OCI-LY1 (cell line): ENCODE measurements around the gene IRF4.

Experiments
- H2AFZ ChIP-seq: fragments of 200-600 bp; sonication (generic), shearing (Covaris generic); 2 replicates; pipeline ENCODE4 v1.6.0; 2014; ENCODE audit warnings: antibody characterized with exemption, mild to moderate bottlenecking, low read length
- H3F3A ChIP-seq: fragments of 200-600 bp; sonication (generic), shearing (Covaris generic); 2 replicates; pipeline ENCODE4 v1.6.0; 2014; ENCODE audit warnings: mild to moderate bottlenecking, antibody characterized with exemption, low read length, moderate library complexity; ENCODE audit not compliant: insufficient read depth
- H3K27ac ChIP-seq: fragments of 200-600 bp; sonication (generic); 2 replicates; pipeline ENCODE4 v1.5.1; 2014; ENCODE audit warnings: low read length, mixed run types, mild to moderate bottlenecking, low read depth; ENCODE audit not compliant: poor library complexity, severe bottlenecking
- H3K27me3 ChIP-seq: fragments of 200-600 bp; sonication (generic); 2 replicates; pipeline ENCODE4 v1.6.0; 2014; ENCODE audit warnings: antibody characterized with exemption, mild to moderate bottlenecking, low read length, moderate library complexity; ENCODE audit not compliant: insufficient read depth
- H3K36me3 ChIP-seq: fragments of 200-600 bp; sonication (generic); 2 replicates; pipeline ENCODE4 v1.6.1; 2014; ENCODE audit warnings: mild to moderate bottlenecking, antibody characterized with exemption, low read length, moderate library complexity, mixed read lengths; ENCODE audit not compliant: insufficient read depth
- H3K4me1 ChIP-seq: fragments of 200-600 bp; sonication (generic); 2 replicates; pipeline ENCODE4 v1.5.1; 2014; ENCODE audit warnings: mild to moderate bottlenecking, low read length, moderate library complexity; ENCODE audit not compliant: insufficient read depth, severe bottlenecking
- H3K4me2 ChIP-seq: fragments of 200-600 bp; sonication (generic), shearing (Covaris generic); 2 replicates; pipeline ENCODE4 v1.6.1; 2014; ENCODE audit warnings: low read length
- H3K4me3 ChIP-seq: fragments of 200-600 bp; sonication (generic); 2 replicates; pipeline ENCODE4 v1.5.1; 2014; ENCODE audit warnings: low read length, low read depth, mild to moderate bottlenecking, mixed read lengths; ENCODE audit not compliant: poor library complexity, severe bottlenecking
- H3K79me2 ChIP-seq: fragments of 200-600 bp; shearing (Covaris generic); 2 replicates; pipeline ENCODE4 v1.6.1; 2016; ENCODE audit warnings: mixed run types, low read length, mixed read lengths; ENCODE audit not compliant: insufficient read depth
- H3K9ac ChIP-seq: fragments of 200-600 bp; sonication (generic), shearing (Covaris generic); 2 replicates; pipeline ENCODE4 v1.6.1; 2014; ENCODE audit warnings: mild to moderate bottlenecking, low read length, mixed read lengths
- H3K9me2 ChIP-seq: fragments of 200-600 bp; sonication (generic), shearing (Covaris generic); 2 replicates; pipeline ENCODE4 v1.6.1; 2014; ENCODE audit warnings: low read depth, mild to moderate bottlenecking, low read length, mixed read lengths
- H3K9me3 ChIP-seq: fragments of 200-600 bp; shearing (Covaris generic); 2 replicates; pipeline ENCODE4 v1.6.1; 2014; ENCODE audit warnings: low read length, mixed read lengths
- H4K20me1 ChIP-seq: fragments of 200-600 bp; sonication (generic), shearing (Covaris generic); 2 replicates; pipeline ENCODE4 v1.6.0; 2016; ENCODE audit warnings: mild to moderate bottlenecking, low read length; ENCODE audit not compliant: insufficient read depth
- EZH2 ChIP-seq: fragments of 200-600 bp; sonication (generic), shearing (Covaris generic); IDR thresholded peaks from 2 replicates; pipeline ENCODE4 v1.8.0; 2017; ENCODE audit warnings: borderline replicate concordance, mixed run types, mild to moderate bottlenecking, antibody characterized with exemption, low read length, moderate library complexity, mixed read lengths
- TF ChIP-seq, protein P1 (sequence below): fragments of 200-600 bp; sonication (generic), shearing (Covaris generic); IDR thresholded peaks from 2 replicates; pipeline ENCODE4 v1.5.1; 2017; ENCODE audit warnings: mild to moderate bottlenecking, antibody characterized with exemption, low read length, moderate library complexity, mixed read lengths

Gene IRF4

DNA sequence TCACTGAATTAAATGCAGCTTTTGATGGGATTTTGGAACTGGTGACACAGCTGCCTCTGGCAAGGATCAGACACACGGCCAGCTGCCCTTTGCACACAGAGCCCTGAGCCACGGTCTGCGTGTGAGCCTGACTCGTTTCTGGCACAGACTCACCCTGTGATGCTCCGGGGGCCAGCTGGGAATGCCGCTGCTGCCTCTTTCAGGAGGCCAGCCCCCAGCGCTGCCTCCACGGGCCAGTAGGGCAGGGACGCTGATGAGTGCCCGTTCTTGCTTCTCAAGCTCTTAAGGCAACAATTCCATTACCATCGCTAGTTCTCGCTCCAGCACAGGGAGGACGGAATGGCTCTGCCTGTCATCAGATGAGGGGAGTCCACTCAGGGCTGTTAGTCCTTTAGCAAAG lies 61.6 kb downstream of the IRF4 start:
- H4K20me1 ChIP-seq = no peaks in the 10 kb centered on the region
- TF ChIP-seq, protein P1, sequence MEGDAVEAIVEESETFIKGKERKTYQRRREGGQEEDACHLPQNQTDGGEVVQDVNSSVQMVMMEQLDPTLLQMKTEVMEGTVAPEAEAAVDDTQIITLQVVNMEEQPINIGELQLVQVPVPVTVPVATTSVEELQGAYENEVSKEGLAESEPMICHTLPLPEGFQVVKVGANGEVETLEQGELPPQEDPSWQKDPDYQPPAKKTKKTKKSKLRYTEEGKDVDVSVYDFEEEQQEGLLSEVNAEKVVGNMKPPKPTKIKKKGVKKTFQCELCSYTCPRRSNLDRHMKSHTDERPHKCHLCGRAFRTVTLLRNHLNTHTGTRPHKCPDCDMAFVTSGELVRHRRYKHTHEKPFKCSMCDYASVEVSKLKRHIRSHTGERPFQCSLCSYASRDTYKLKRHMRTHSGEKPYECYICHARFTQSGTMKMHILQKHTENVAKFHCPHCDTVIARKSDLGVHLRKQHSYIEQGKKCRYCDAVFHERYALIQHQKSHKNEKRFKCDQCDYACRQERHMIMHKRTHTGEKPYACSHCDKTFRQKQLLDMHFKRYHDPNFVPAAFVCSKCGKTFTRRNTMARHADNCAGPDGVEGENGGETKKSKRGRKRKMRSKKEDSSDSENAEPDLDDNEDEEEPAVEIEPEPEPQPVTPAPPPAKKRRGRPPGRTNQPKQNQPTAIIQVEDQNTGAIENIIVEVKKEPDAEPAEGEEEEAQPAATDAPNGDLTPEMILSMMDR = no peak
- no peak for TF ChIP-seq EZH2
- no peaks in the 10 kb centered on the region for H3K9me3 ChIP-seq
- H3K4me2 ChIP-seq = no peak overlapping the region
- H3K27ac ChIP-seq = no peak overlapping the region
- H3K4me1 ChIP-seq = no peaks in the 10 kb centered on the region
- no peaks in the 10 kb centered on the region for H3K9me2 ChIP-seq
- H3K36me3 ChIP-seq = no peaks in the 10 kb centered on the region
- H3K9ac ChIP-seq = no peak overlapping the region
- no peak overlapping the region for H2AFZ ChIP-seq
- no peaks in the 10 kb centered on the region for H3K79me2 ChIP-seq
- no peaks in the 10 kb centered on the region; the same call in 1 of the 2 replicates for H3K27me3 ChIP-seq
- no peaks in the 10 kb centered on the region for H3F3A ChIP-seq
- H3K4me3 ChIP-seq = no peak overlapping the region

DNA sequence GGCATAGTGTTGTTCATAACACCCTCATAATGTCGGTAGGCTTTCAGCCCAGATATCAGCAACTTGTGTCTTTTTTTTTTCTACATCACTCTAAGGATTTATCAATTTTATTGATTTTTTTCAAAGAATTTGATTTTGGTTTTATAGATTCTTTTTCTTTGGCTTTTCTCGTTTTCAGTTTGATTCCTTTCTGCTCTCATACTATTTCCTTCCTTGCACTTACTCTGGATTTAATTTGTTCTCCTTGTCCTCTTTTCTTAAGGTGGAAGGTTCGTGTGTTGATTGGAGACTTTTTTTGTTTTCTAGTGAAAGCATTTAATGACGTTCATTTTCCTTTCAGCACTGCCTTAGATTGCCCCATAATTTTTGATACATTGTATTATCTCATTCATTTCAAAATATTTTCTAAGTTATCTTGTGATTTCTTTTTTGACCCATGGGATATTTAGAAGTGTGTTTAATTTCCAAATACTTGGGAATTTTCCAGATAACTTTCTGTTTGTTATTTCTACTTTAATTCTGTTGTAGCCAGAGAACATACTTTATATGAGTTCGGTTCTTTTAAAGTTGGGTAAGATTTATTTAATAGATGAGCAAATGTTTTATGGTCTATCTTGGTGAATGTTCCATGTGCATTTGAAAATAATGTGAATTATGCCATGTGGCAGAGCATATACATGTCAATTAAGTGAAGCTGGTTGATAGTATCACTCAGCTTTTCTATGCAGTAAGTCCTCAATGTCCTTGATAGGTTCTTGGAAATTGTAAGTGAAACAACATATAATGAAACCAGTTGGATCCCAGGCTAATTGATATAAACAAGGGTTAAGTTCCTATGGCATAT lies 62.8 kb downstream of the IRF4 start:
- TF ChIP-seq EZH2 = no peak
- TF ChIP-seq, protein P1 = no peak
- no peaks in the 10 kb centered on the region for H4K20me1 ChIP-seq
- no peaks in the 10 kb centered on the region for H3K9me2 ChIP-seq
- no peaks in the 10 kb centered on the region for H3K79me2 ChIP-seq
- no peaks in the 10 kb centered on the region for H3F3A ChIP-seq
- H3K27me3 ChIP-seq = no peaks in the 10 kb centered on the region
- H3K27ac ChIP-seq = no peak overlapping the region
- H3K4me3 ChIP-seq = no peak overlapping the region
- H3K4me1 ChIP-seq = no peaks in the 10 kb centered on the region
- H3K9me3 ChIP-seq = no peaks in the 10 kb centered on the region
- H2AFZ ChIP-seq = no peak overlapping the region
- no peak overlapping the region for H3K9ac ChIP-seq
- no peaks in the 10 kb centered on the region for H3K36me3 ChIP-seq
- no peak overlapping the region for H3K4me2 ChIP-seq

DNA sequence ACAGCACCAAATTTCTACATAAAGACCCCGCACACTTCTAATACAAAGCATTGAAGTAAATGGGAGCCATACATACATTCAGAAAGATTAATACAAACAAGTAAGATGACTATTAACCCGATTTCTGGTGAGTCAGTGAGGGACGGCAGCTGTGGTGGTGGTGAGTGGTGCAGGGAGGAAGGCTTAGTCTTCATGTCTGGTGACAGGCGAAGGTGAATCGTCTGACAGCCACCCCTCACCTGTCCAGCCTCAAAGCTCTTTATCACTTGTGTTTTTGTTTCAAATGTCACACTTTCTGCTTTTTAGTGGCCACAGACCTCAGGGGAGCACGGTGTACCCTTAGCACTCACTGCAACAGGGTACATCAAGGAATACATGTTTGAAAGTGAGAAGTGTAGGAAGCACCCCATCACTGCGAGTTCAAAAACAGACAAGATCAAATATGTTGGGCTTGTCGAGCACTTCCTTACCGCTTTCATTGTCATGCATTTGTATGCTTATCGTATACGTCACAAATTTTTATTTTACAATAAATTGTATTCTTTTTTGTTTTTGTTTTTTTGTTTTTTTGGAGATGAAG lies 63.5 kb downstream of the IRF4 start:
- Histone ChIP-seq H3K79me2 (no peaks in the 10 kb centered on the region), H3F3A (no peaks in the 10 kb centered on the region), H3K36me3 (no peaks in the 10 kb centered on the region), H3K27me3 (no peaks in the 10 kb centered on the region), H3K4me3 (no peak overlapping the region), H3K9me2 (no peaks in the 10 kb centered on the region), H3K4me2 (no peak overlapping the region), H3K9me3 (no peaks in the 10 kb centered on the region), H2AFZ (no peak overlapping the region), H3K4me1 (no peaks in the 10 kb centered on the region), H4K20me1 (no peaks in the 10 kb centered on the region), H3K27ac (no peak overlapping the region), H3K9ac (no peak overlapping the region)
- TF ChIP-seq, protein P1 = no peak
- TF ChIP-seq EZH2 = no peak
